Kidney (tissue), 14 donors: Measurements from ENCODE around the gene IDNK. TPM values are rescaled to one million over a fixed set of nuclear protein-coding genes. Genes with fewer than 3 reads are reported as not detected.
A peak's percentile ranks its signal among the peaks of the same experiment; 100 is the strongest.

Experiments
- DNase-seq, 5 donors: peaks; one replicate each; pipeline ENCODE4 v3.0.0-alpha.2; 2013 to 2020
- FAIRE-seq: peaks from 2 replicates; lab custom pipeline; 2012; peaks lifted over from hg19 to GRCh38; lab: Jason Lieb, UNC
- H3K27ac ChIP-seq, 2 donors: one replicate each; pipeline ENCODE4 v1.7.0; 2013; ENCODE audit warnings: low read depth in 2 of 2, low read length in 2 of 2, inconsistent platforms in 1 of 2
- H3K27me3 ChIP-seq: one replicate; pipeline ENCODE4 v1.7.1; 2013; ENCODE audit warnings: low read length, inconsistent platforms; ENCODE audit not compliant: control insufficient read depth, insufficient read depth
- H3K36me3 ChIP-seq, 3 donors: one replicate each; pipeline versions ENCODE4 v1.7.0 to v1.7.1; 2013; ENCODE audit warnings: low read length in 3 of 3, control low read depth in 1 of 3, inconsistent platforms in 1 of 3; ENCODE audit not compliant: insufficient read depth in 3 of 3, control insufficient read depth in 2 of 3
- H3K4me1 ChIP-seq, 3 donors: one replicate each; pipeline versions ENCODE4 v1.7.0 to v1.7.1; 2013; ENCODE audit warnings: low read length in 3 of 3, inconsistent platforms in 1 of 3, low read depth in 1 of 3; ENCODE audit not compliant: control insufficient read depth in 2 of 3, insufficient read depth in 2 of 3
- H3K4me3 ChIP-seq, 3 donors: one replicate each; pipeline versions ENCODE4 v1.7.0 to v1.8.1; 2013; ENCODE audit warnings: low read length in 3 of 3, control low read depth in 1 of 3, inconsistent platforms in 1 of 3
- H3K9ac ChIP-seq, 3 donors: one replicate each; pipeline versions ENCODE4 v1.7.0 to v1.7.1; 2013; ENCODE audit warnings: low read length in 3 of 3, control low read depth in 1 of 3, inconsistent platforms in 1 of 3
- H3K9me3 ChIP-seq, 3 donors: one replicate each; pipeline versions ENCODE4 v1.7.0 to v1.7.1; 2013; ENCODE audit warnings: low read length in 3 of 3, control low read depth in 1 of 3, inconsistent platforms in 1 of 3; ENCODE audit not compliant: control insufficient read depth in 2 of 3, insufficient read depth in 1 of 3
- intact Hi-C: fragments of 100-400 bp; cut with DNase I; formaldehyde crosslinking; loops from one replicate; pipeline ENCODE4 v1.11.1; 2022
- polyA plus RNA-seq: library from polyadenylated mRNA; stranded (reverse); fragments of 350-450 nt; fragmentation: Illumina TruSeq; extraction: RNeasy Lipid Tissue Mini Kit (QIAGEN cat#74804); gene quantifications from one replicate; pipeline ENCODE4 v1.2.3, GENCODE V29; 2014; ENCODE audit warnings: low read depth, low replicate concordance; ENCODE audit not compliant: insufficient read depth
- total RNA-seq: library from RNA; stranded (reverse); fragmentation: NEBNext Ultra II Directional; extraction: Animal tissue kit (Norgen Biotek cat#: 25700); gene quantifications from one replicate; pipeline ENCODE4 v1.2.1, GENCODE V29; 2021
- TF ChIP-seq, protein P1 (sequence below): IDR thresholded peaks from 3 replicates; pipeline ENCODE4 v1.5.1; 2012; ENCODE audit warnings: mild to moderate bottlenecking, moderate library complexity, borderline replicate concordance; ENCODE audit not compliant: insufficient read depth; ENCODE audit errors: extremely low read depth
- donor health status: control.
- donor health status: control.
- donor health status: control.
- donor health status: control.
- donor health status: control.
- donor health status: DM: yes; HTN: yes; CAD: no.
- donor health status: Normal renal cell carcinoma (clear cell type).

The IDNK gene
- total and polyA plus RNA-seq, 2 donors from 2014 or later, result 7.4 to 39.2 TPM

DNA sequence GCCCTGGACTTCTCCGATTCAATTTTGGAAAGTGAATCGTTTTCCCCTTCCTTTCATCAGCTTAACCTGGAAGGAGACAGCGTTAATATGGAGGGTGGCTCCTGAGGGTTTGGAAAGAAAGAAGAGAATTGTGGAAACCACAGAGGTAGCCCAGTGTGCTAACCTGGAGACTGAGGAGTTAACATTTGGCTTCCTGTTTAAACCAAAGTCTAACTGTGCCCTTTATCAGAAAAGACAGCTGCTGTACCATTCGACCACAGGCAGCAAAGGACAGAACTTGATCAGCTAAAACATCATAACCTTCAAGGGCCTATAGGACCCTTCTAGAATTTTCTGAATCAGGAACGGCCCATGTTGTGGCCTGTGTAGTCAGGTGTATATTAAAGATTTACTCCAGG lies 735 bp downstream of the IDNK start:
- TF ChIP-seq, protein P1, sequence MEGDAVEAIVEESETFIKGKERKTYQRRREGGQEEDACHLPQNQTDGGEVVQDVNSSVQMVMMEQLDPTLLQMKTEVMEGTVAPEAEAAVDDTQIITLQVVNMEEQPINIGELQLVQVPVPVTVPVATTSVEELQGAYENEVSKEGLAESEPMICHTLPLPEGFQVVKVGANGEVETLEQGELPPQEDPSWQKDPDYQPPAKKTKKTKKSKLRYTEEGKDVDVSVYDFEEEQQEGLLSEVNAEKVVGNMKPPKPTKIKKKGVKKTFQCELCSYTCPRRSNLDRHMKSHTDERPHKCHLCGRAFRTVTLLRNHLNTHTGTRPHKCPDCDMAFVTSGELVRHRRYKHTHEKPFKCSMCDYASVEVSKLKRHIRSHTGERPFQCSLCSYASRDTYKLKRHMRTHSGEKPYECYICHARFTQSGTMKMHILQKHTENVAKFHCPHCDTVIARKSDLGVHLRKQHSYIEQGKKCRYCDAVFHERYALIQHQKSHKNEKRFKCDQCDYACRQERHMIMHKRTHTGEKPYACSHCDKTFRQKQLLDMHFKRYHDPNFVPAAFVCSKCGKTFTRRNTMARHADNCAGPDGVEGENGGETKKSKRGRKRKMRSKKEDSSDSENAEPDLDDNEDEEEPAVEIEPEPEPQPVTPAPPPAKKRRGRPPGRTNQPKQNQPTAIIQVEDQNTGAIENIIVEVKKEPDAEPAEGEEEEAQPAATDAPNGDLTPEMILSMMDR, result no peak
- Histone ChIP-seq H3K4me3 (peak overlapping the region; percentile 61 to 75 (median 66)), H3K9me3 (no peaks in the 10 kb centered on the region), H3K27ac (peak overlapping the region; percentile 81 to 86), H3K4me1 (peaks cover 0 to 9% (median 0%) of the 10 kb centered on the region in 3 donors), H3K27me3 (no peaks in the 10 kb centered on the region), H3K9ac (peak overlapping the region; percentile 12 to 71 (median 56)), H3K36me3 (no peaks in the 10 kb centered on the region)
- intact Hi-C loops, result loop anchor here (10.0 kb wide), 1 partner anchor 291 kb away; no protein-coding TSS in a partner anchor
- FAIRE-seq (no peak), DNase-seq (peak in 1 of 5 donors; percentile 66)

DNA sequence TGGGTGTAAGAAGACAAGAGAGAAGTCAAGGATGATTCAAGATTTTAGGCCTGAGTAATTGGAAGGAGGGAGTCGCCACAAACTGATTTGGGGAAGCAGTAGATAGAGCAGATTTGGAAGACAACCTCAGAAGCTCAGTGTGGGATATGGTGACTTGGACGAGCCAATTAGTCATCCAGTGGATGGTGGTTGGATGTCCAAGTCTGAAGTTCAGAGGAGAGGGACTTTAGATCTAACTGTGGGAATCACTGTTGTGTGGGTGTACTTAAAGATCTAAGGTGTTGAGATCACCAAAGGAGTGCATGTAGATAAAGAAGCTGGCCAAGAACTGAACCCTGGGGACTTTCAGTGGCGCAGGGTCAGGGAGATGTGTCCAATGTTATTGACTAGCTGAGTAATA lies 2.2 kb downstream of the IDNK start:
- DNase-seq, result no peak
- H3K36me3 ChIP-seq, result no peaks in the 10 kb centered on the region
- peaks cover 0 to 16% (median 0%) of the 10 kb centered on the region in 3 donors for H3K4me1 ChIP-seq
- H3K9me3 ChIP-seq, result no peaks in the 10 kb centered on the region
- FAIRE-seq, result no peak
- no peak overlapping the region for H3K27ac ChIP-seq
- intact Hi-C loops, result loop anchor here (10.0 kb wide), 1 partner anchor 290 kb away; no protein-coding TSS in a partner anchor
- TF ChIP-seq, protein P1, result no peak
- no peaks in the 10 kb centered on the region for H3K27me3 ChIP-seq
- no peak overlapping the region for H3K4me3 ChIP-seq
- no peak overlapping the region for H3K9ac ChIP-seq

DNA sequence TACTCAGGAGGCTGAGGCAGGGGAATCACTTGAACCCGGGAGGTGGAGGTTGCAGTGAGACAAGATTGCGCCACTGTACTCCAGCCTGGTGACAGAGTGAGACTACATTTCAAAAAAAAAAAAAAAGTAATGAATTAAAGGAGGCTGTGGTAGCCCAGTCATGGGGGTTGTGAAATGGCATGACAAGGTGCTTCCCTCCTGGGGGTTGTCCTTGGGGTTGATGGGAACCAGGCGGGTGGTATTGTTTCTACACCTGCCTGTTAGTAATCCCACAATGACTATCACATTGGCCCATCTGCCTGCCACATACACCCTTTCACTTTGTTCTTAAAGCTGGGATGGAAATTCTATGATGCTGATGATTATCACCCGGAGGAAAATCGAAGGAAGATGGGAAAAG lies 5.6 kb downstream of the IDNK start:
- Histone ChIP-seq H3K4me1 (peaks cover 0 to 12% (median 0%) of the 10 kb centered on the region in 3 donors), H3K27me3 (no peaks in the 10 kb centered on the region), H3K9ac (no peak overlapping the region), H3K36me3 (no peaks in the 10 kb centered on the region), H3K9me3 (no peaks in the 10 kb centered on the region), H3K4me3 (no peak overlapping the region), H3K27ac (no peak overlapping the region)
- intact Hi-C loops, result loop anchor here (10.0 kb wide), 1 partner anchor 286 kb away; no protein-coding TSS in a partner anchor
- DNase-seq (no peak), FAIRE-seq (no peak)
- TF ChIP-seq, protein P1, result no peak
